CD14-positive monocyte (primary cell): ENCODE results near the gene C6orf52. TPM values are rescaled to one million over a fixed set of nuclear protein-coding genes. Genes with fewer than 3 reads are reported as not detected.
A peak's percentile ranks its signal among the peaks of the same experiment; 100 is the strongest.

Experiments
- DNase-seq, 3 donors: peaks; one replicate each; pipeline ENCODE4 v3.0.0-alpha.2; 2011 to 2022
- H2AFZ ChIP-seq: 2 replicates; pipeline ENCODE4 v1.6.0; 2012; ENCODE audit warnings: mild to moderate bottlenecking, low read depth, low read length, inconsistent platforms; ENCODE audit not compliant: insufficient read depth, poor library complexity, severe bottlenecking
- H3K27ac ChIP-seq, 2 donors: 1 replicate in 1 of 2; 2 replicates in 1 of 2; pipeline ENCODE4 v1.5.1; 2012 to 2013; ENCODE audit warnings: low read length in 2 of 2, control low read depth in 1 of 2, inconsistent platforms in 1 of 2, low read depth in 1 of 2, mild to moderate bottlenecking in 1 of 2
- H3K27me3 ChIP-seq, 2 donors: one replicate each; pipeline versions ENCODE4 v1.6.0 to v1.6.1; 2011 to 2013; ENCODE audit warnings: low read length in 2 of 2; ENCODE audit not compliant: control insufficient read depth in 2 of 2, insufficient read depth in 2 of 2
- H3K36me3 ChIP-seq, 2 donors: replicated peaks in 1 of 2; 1 replicate in 1 of 2; 2 replicates in 1 of 2; pipeline versions ENCODE4 v1.5.1 to v1.6.1; 2012 to 2013; ENCODE audit warnings: low read length in 2 of 2, control low read depth in 1 of 2, inconsistent platforms in 1 of 2, mild to moderate bottlenecking in 1 of 2; ENCODE audit not compliant: insufficient read depth in 2 of 2, control insufficient read depth in 1 of 2
- H3K4me1 ChIP-seq, 2 donors: 1 replicate in 1 of 2; 2 replicates in 1 of 2; pipeline versions ENCODE4 v1.5.1 to v1.6.1; 2012 to 2013; ENCODE audit warnings: low read length in 2 of 2, control low read depth in 1 of 2, inconsistent platforms in 1 of 2, mild to moderate bottlenecking in 1 of 2, moderate library complexity in 1 of 2; ENCODE audit not compliant: insufficient read depth in 2 of 2, control insufficient read depth in 1 of 2
- H3K4me2 ChIP-seq: replicated peaks from 2 replicates; pipeline ENCODE3; 2012; ENCODE audit warnings: low read length, moderate library complexity, mild to moderate bottlenecking; ENCODE audit not compliant: poor library complexity, severe bottlenecking; ENCODE audit errors: extremely low read depth
- H3K4me3 ChIP-seq, 3 experiments: fragments of 200-600 bp in 1 of 3; sonication (generic) in 1 of 3; replicated peaks in 1 of 3; 1 replicate in 2 of 3; 2 replicates in 1 of 3; pipeline ENCODE4 v1.5.1; 2011 to 2013; ENCODE audit warnings: low read length in 3 of 3, mild to moderate bottlenecking in 3 of 3, control low read depth in 2 of 3, low read depth in 2 of 3, inconsistent platforms in 1 of 3, moderate library complexity in 1 of 3
- H3K79me2 ChIP-seq: 2 replicates; pipeline ENCODE4 v1.6.0; 2012; ENCODE audit warnings: mild to moderate bottlenecking, control low read depth, inconsistent platforms, low read length, moderate library complexity; ENCODE audit not compliant: insufficient read depth
- H3K9ac ChIP-seq: 2 replicates; pipeline ENCODE4 v1.6.0; 2017; ENCODE audit warnings: low read length, mild to moderate bottlenecking; ENCODE audit not compliant: insufficient read depth, poor library complexity, severe bottlenecking
- H3K9me3 ChIP-seq, 2 donors: replicated peaks in 1 of 2; 1 replicate in 1 of 2; 2 replicates in 1 of 2; pipeline versions ENCODE4 v1.5.1 to v1.6.1; 2012 to 2013; ENCODE audit warnings: low read length in 2 of 2, control low read depth in 1 of 2; ENCODE audit not compliant: control insufficient read depth in 1 of 2, insufficient read depth in 1 of 2
- H4K20me1 ChIP-seq: 2 replicates; pipeline ENCODE4 v1.6.0; 2012; ENCODE audit warnings: mild to moderate bottlenecking, low read length, control low read depth, moderate library complexity; ENCODE audit not compliant: insufficient read depth
- H3K27ac Mint-ChIP-seq, 7 donors: one replicate each; pipeline ENCODE4 v1.8.0; 2020; ENCODE audit warnings: mild to moderate bottlenecking in 7 of 7, mixed read lengths in 7 of 7, moderate library complexity in 6 of 7, inconsistent platforms in 2 of 7
- H3K27me3 Mint-ChIP-seq, 3 donors: one replicate each; pipeline ENCODE4 v1.8.0; 2021 to 2022; ENCODE audit warnings: low read depth in 3 of 3, mild to moderate bottlenecking in 3 of 3, mixed read lengths in 3 of 3, moderate library complexity in 3 of 3, inconsistent platforms in 1 of 3
- H3K36me3 Mint-ChIP-seq, 2 donors: one replicate each; pipeline ENCODE4 v1.8.0; 2020; ENCODE audit warnings: mixed read lengths in 2 of 2, inconsistent platforms in 1 of 2, mild to moderate bottlenecking in 1 of 2
- H3K4me1 Mint-ChIP-seq: one replicate; pipeline ENCODE4 v1.8.0; 2020; ENCODE audit warnings: mild to moderate bottlenecking, mixed read lengths
- H3K4me3 Mint-ChIP-seq, 2 donors: one replicate each; pipeline ENCODE4 v1.8.0; 2020; ENCODE audit warnings: mild to moderate bottlenecking in 2 of 2, mixed read lengths in 2 of 2, moderate library complexity in 1 of 2
- H3K9me3 Mint-ChIP-seq, 7 donors: one replicate each; pipeline ENCODE4 v1.8.0; 2020 to 2022; ENCODE audit warnings: mixed read lengths in 7 of 7, mild to moderate bottlenecking in 6 of 7, moderate library complexity in 6 of 7, inconsistent platforms in 2 of 7
- CTCF ChIP-seq: fragments of 200-600 bp; IDR thresholded peaks from one replicate; pipeline ENCODE4 v1.8.0; 2022; ENCODE audit warnings: antibody characterized with exemption, mild to moderate bottlenecking
- WGBS: methylation state at CpG from one replicate; pipeline ENCODE4 v1.1.5; 2013; ENCODE audit warnings: missing lambda C conversion rate; ENCODE audit not compliant: insufficient coverage; 5-methylcytosine and 5-hydroxymethylcytosine counted together
- intact Hi-C, 2 donors: fragments of 100-400 bp; cut with micrococcal nuclease; formaldehyde crosslinking; loops; one replicate each; pipeline versions ENCODE4 v1.15.0 to v1.15.1; 2023
- polyA plus RNA-seq, 3 donors: library from polyadenylated mRNA; depleted of rRNA in 1 of 3; unstranded in 2 of 3; stranded (reverse) in 1 of 3; fragments of 300-500 nt in 2 of 3; fragments of >200 nt in 1 of 3; fragmentation: Illumina TruSeq in 2 of 3; gene quantifications; 1 replicate in 2 of 3; 2 replicates in 1 of 3; pipeline ENCODE4 v1.2.3, GENCODE V29; 2012 to 2021

Gene C6orf52
- polyA plus RNA-seq, 3 donors, result 0.52 to 1.9 TPM; not detected in 1

- H3K27ac Mint-ChIP-seq, result peak overlapping the region in 2 of 7 donors; percentile 10 to 53
- peaks cover 0 to 3% (median 0%) of the 10 kb centered on the region in 7 donors for H3K9me3 Mint-ChIP-seq
- TF ChIP-seq CTCF, result no peak
- H4K20me1 ChIP-seq, result no peaks in the 10 kb centered on the region
- intact Hi-C loops, result loop anchor here in 1 of 2 donors (5.0 to 10.0 kb wide), 2 partner anchors 51 to 182 kb away; partner anchors contain the start of gene TMEM14B
- H3K27me3 ChIP-seq, result no peaks in the 10 kb centered on the region
- no peaks in the 10 kb centered on the region for H3K9me3 ChIP-seq
- H3K27me3 Mint-ChIP-seq, result peaks cover 0 to 3% (median 0%) of the 10 kb centered on the region in 3 donors
- H3K4me1 Mint-ChIP-seq, result peaks cover 18% of the 10 kb centered on the region
- peaks cover 20 to 21% of the 10 kb centered on the region in 2 donors for H3K4me1 ChIP-seq
- H3K9ac ChIP-seq, result no peak overlapping the region
- H3K79me2 ChIP-seq, result peaks cover 48% of the 10 kb centered on the region
- peak overlapping the region in 1 of 2 donors; percentile 28 for H3K27ac ChIP-seq
- WGBS, result 100% methylated on average over 3 of the region's 4 CpGs
- peaks cover 41 to 45% of the 10 kb centered on the region in 2 donors for H3K36me3 Mint-ChIP-seq
- peaks cover 27 to 46% of the 10 kb centered on the region in 2 donors for H3K36me3 ChIP-seq
- no peak overlapping the region for H2AFZ ChIP-seq
- no peak overlapping the region for H3K4me2 ChIP-seq
- no peak for DNase-seq
- no peak overlapping the region for H3K4me3 Mint-ChIP-seq
- no peak overlapping the region for H3K4me3 ChIP-seq
Measured at GRCh38 chr6:10696655-10697054, 2.2 kb upstream of the C6orf52 start.

- peaks cover 30% of the 10 kb centered on the region for H3K4me1 Mint-ChIP-seq
- intact Hi-C loops, result loop anchor here (2.0 to 10.0 kb wide), 4 partner anchors 52 to 184 kb away; partner anchors contain the start of gene TMEM14B (in 2 of the 2)
Measured at GRCh38 chr6:10695086-10695657, 756 bp upstream of the C6orf52 start.

More at GRCh38 chr6:10695086-10695657, 756 bp upstream of the C6orf52 start:
- Histone ChIP-seq H3K4me3 (peak overlapping the region; percentile 88 to 93 (median 88)), H3K4me1 (peaks cover 33% of the 10 kb centered on the region in 2 donors), H3K9me3 (no peaks in the 10 kb centered on the region), H3K4me2 (peak overlapping the region; percentile 79), H3K36me3 (peaks cover 19 to 31% of the 10 kb centered on the region in 2 donors), H3K9ac (peak overlapping the region; percentile 83), H3K27me3 (no peaks in the 10 kb centered on the region), H3K79me2 (peaks cover 48% of the 10 kb centered on the region), H4K20me1 (no peaks in the 10 kb centered on the region), H3K27ac (peak overlapping the region; percentile 86 to 97), H2AFZ (peak overlapping the region; percentile 86)
- DNase-seq, result no peak
- H3K9me3 Mint-ChIP-seq, result peaks cover 0 to 3% (median 0%) of the 10 kb centered on the region in 7 donors
- peak overlapping the region; percentile 95 to 100 for H3K4me3 Mint-ChIP-seq
- H3K27ac Mint-ChIP-seq, result peak overlapping the region; percentile 99 to 100 (median 100)
- H3K27me3 Mint-ChIP-seq, result peaks cover 0 to 3% (median 0%) of the 10 kb centered on the region in 3 donors
- peaks cover 28 to 31% of the 10 kb centered on the region in 2 donors for H3K36me3 Mint-ChIP-seq
- TF ChIP-seq CTCF, result no peak
- whole genome bisulfite sequencing, result 3% methylated on average over 10 of the region's 17 CpGs
